ENCODE results near the gene VSIG10.

Gene VSIG10

GRCh38 chr12:118126119-118126757, 22.4 kb upstream of the VSIG10 start:
- no peaks in the 10 kb centered on the region for H3K9me3 Mint-ChIP-seq
- no peak overlapping the region for H3K27ac Mint-ChIP-seq

DNA sequence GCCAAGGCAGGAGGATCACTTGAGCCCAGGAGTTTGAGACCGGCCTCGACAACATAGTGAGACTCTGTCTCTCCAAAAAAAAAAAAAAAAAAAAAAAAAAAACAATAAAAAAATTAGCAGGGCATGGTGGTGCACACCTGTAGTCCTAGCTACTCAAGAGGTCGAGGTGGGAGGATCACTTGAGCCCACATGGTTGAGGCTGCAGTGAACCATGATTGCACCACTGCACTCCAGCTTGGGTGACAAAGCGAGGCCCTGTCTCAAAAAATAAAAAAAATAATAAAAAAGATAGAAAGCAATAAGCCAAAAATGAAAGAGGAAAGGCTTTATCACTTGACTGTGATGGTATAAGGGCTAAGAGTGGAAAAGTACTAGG, 21.9 kb upstream of the VSIG10 start:
- peaks cover 3% of the 10 kb centered on the region for H3K4me1 Mint-ChIP-seq

More at GRCh38 chr12:118126119-118126757, 22.4 kb upstream of the VSIG10 start:
- CTCF ChIA-PET, result interaction anchor here (1.2 kb wide), 1 partner anchor 10 kb away, joined by 3 read pairs; the partner anchor contains the start of gene PEBP1
- H3K27me3 Mint-ChIP-seq, result no peaks in the 10 kb centered on the region
- no peak for DNase-seq
- H3K4me3 Mint-ChIP-seq, result no peak overlapping the region
- no peaks in the 10 kb centered on the region for H3K4me1 Mint-ChIP-seq
- H3K36me3 Mint-ChIP-seq, result no peaks in the 10 kb centered on the region

GRCh38 chr12:118124333-118124874, 20.6 kb upstream of the VSIG10 start:
- no peak overlapping the region for H3K4me3 Mint-ChIP-seq
- H3K27ac Mint-ChIP-seq, result no peak overlapping the region
- peaks cover 8% of the 10 kb centered on the region for H3K4me1 Mint-ChIP-seq
- no peaks in the 10 kb centered on the region for H3K9me3 Mint-ChIP-seq
- DNase-seq, result no peak
- H3K27me3 Mint-ChIP-seq, result no peaks in the 10 kb centered on the region
- CTCF ChIA-PET, result interaction anchor here (1.2 kb wide), 1 partner anchor 252 kb away, joined by 8 read pairs; the partner anchor contains the start of gene SUDS3
- H3K36me3 Mint-ChIP-seq, result no peaks in the 10 kb centered on the region

More for the DNA sequence above, 21.9 kb upstream of the VSIG10 start:
- no peak overlapping the region for H3K27ac Mint-ChIP-seq
- no peak for DNase-seq
- no peaks in the 10 kb centered on the region for H3K9me3 Mint-ChIP-seq
- CTCF ChIA-PET, result interaction anchor here (1.2 kb wide), 1 partner anchor 10 kb away, joined by 3 read pairs; the partner anchor contains the start of gene PEBP1
- H3K4me3 Mint-ChIP-seq, result no peak overlapping the region
- no peaks in the 10 kb centered on the region for H3K36me3 Mint-ChIP-seq
- no peaks in the 10 kb centered on the region for H3K27me3 Mint-ChIP-seq

DNA sequence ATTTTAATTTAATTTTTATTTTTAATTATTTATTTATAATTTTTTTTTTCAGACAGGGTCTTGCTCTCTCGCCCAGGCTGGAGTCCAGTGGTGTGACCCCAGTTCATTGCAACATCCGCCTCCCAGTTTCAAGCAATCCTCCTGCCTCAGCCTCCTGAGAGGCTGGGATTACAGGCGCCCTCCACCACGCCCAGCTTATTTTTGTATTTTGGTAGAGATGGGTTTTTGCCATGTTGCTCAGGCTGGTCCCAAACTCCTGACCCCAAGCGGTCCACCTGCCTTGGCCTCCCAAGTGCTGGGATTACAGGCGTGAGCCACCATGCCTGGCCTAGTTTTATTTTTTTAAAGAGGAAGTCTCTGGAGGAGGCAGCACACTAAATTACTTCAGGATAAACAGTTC, 18.5 kb upstream of the VSIG10 start:
- peaks cover 8% of the 10 kb centered on the region for H3K4me1 Mint-ChIP-seq
- H3K9me3 Mint-ChIP-seq, result no peaks in the 10 kb centered on the region
- CTCF ChIA-PET, result interaction anchor here (1.9 to 3.4 kb wide), 3 partner anchors 14 to 255 kb away, joined by 4 to 47 read pairs (median 5); partner anchors contain the start of genes PEBP1 and SUDS3
- H3K4me3 Mint-ChIP-seq, result no peak overlapping the region
- H3K27me3 Mint-ChIP-seq, result no peaks in the 10 kb centered on the region
- no peak for DNase-seq
- no peak overlapping the region for H3K27ac Mint-ChIP-seq
- no peaks in the 10 kb centered on the region for H3K36me3 Mint-ChIP-seq

DNA sequence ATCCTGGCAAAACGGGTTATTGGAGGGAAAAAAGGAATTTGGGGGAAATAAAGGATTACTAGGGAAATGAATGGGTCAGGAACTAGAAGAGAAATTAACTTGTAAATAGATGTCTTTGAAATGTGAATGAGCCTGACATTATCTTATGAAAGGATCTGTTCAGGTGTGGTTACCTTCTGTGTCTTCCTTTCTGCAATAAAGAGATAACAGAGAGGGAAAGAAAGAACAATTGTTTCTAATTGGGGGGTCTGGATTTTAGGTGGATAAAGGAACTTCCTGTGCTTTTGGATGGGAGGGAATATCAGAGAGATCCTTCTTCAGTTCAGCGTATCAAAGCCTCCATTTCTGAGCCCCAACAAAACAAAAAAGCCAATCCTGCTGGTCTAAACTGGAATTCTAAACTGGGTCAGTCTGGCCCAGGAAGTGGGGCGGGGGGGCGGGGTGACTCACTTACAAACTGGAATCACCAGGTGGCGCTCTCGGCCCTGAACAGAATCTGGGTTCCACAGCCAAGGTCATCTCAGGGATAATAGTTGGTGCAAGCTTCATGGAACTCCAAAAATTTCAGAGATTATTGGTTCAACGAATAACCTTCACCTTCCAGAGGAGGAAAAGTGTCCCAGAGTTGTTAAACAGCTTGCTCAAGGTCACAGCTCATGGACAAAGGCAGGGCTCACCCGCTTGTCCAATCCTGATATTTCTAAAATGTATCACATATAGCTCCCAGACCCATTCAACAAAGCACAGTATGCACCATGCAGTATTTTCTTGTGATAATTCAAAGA, 17.0 kb upstream of the VSIG10 start:
- Mint-ChIP-seq H3K4me3 (no peak overlapping the region), H3K4me1 (peaks cover 8% of the 10 kb centered on the region), H3K36me3 (no peaks in the 10 kb centered on the region)

GRCh38 chr12:118119449-118119879, 15.7 kb upstream of the VSIG10 start:
- DNase-seq, result no peak
- Mint-ChIP-seq H3K4me3 (no peak overlapping the region), H3K9me3 (no peaks in the 10 kb centered on the region), H3K27ac (no peak overlapping the region), H3K4me1 (peaks cover 8% of the 10 kb centered on the region), H3K36me3 (no peaks in the 10 kb centered on the region), H3K27me3 (no peaks in the 10 kb centered on the region)
- CTCF ChIA-PET, result interaction anchor here (1.0 to 3.4 kb wide), 2 partner anchors 257 to 918 kb away, joined by 3 to 47 read pairs; partner anchors contain the start of gene SUDS3

More for the DNA sequence above, 17.0 kb upstream of the VSIG10 start:
- Mint-ChIP-seq H3K27ac (no peak overlapping the region), H3K9me3 (no peaks in the 10 kb centered on the region), H3K27me3 (no peaks in the 10 kb centered on the region)
- CTCF ChIA-PET, result interaction anchor here (0.7 to 3.4 kb wide), 10 partner anchors 11 to 284 kb away, joined by 3 to 47 read pairs (median 4); partner anchors contain the start of genes PEBP1 and SUDS3
- DNase-seq, result peak; percentile 75

DNA sequence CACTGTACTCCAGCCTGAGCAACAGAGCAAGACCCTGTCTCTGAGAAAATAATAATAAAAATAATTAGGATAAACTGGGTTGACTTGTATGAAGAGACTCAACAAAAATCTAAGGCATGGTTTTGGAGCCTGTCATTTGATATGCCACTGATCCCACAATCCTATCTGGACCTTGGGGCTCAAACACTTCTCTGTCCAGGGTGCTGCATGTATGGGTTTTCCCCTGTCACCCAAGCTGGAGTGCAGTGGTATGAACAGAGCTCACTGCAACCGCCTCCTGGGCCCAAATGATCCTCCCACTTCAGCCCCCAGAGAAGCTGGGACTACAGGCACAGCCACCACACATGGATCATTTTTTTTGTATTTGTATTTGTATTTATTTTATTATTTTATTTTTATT, 5.3 kb upstream of the VSIG10 start:
- Mint-ChIP-seq H3K9me3 (no peaks in the 10 kb centered on the region), H3K4me1 (peaks cover 4% of the 10 kb centered on the region), H3K36me3 (no peaks in the 10 kb centered on the region), H3K4me3 (no peak overlapping the region), H3K27ac (no peak overlapping the region), H3K27me3 (peaks cover 17% of the 10 kb centered on the region)
- CTCF ChIA-PET, result no interaction called here
- DNase-seq, result no peak

GRCh38 chr12:118107694-118108093, 3.9 kb upstream of the VSIG10 start:
- CTCF ChIA-PET, result no interaction called here
- no peaks in the 10 kb centered on the region for H3K36me3 Mint-ChIP-seq

GRCh38 chr12:118107011-118107410, 3.2 kb upstream of the VSIG10 start:
- no peak overlapping the region for H3K27ac Mint-ChIP-seq
- peaks cover 9% of the 10 kb centered on the region for H3K4me1 Mint-ChIP-seq
- no peaks in the 10 kb centered on the region for H3K9me3 Mint-ChIP-seq
- H3K4me3 Mint-ChIP-seq, result no peak overlapping the region
- peaks cover 34% of the 10 kb centered on the region for H3K27me3 Mint-ChIP-seq
- no peak for DNase-seq
- H3K36me3 Mint-ChIP-seq, result no peaks in the 10 kb centered on the region
- CTCF ChIA-PET, result no interaction called here

More at GRCh38 chr12:118107694-118108093, 3.9 kb upstream of the VSIG10 start:
- Mint-ChIP-seq H3K4me1 (peaks cover 9% of the 10 kb centered on the region), H3K27ac (no peak overlapping the region), H3K9me3 (no peaks in the 10 kb centered on the region), H3K4me3 (no peak overlapping the region), H3K27me3 (peaks cover 27% of the 10 kb centered on the region)
- DNase-seq, result no peak

DNA sequence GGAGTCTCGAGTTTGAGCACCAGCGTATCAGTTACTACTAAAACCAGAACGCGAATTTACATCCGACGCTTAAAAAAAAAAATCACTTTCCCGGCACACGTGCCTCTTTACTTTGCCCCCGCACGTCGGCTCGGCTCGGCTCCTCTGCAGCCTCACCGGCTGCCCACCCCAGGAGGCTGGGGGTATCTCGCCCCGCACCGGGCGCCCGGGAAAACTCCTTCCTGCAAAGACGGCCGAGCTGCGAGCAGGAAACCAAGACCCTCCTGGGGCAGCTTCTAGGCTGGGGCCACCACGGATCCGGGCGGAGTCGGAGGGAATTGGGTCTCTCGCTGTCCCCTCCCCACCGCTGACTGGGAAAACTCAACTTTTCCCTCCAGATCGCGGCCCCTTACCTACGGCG, 610 bp downstream of the VSIG10 start:
- CTCF ChIA-PET, result no interaction called here
- peaks cover 60% of the 10 kb centered on the region for H3K27me3 Mint-ChIP-seq
- peak; percentile 22 for DNase-seq
- H3K9me3 Mint-ChIP-seq, result no peaks in the 10 kb centered on the region
- H3K27ac Mint-ChIP-seq, result no peak overlapping the region
- H3K36me3 Mint-ChIP-seq, result no peaks in the 10 kb centered on the region
- peak overlapping the region; percentile 79 for H3K4me3 Mint-ChIP-seq
- peaks cover 9% of the 10 kb centered on the region for H3K4me1 Mint-ChIP-seq

DNA sequence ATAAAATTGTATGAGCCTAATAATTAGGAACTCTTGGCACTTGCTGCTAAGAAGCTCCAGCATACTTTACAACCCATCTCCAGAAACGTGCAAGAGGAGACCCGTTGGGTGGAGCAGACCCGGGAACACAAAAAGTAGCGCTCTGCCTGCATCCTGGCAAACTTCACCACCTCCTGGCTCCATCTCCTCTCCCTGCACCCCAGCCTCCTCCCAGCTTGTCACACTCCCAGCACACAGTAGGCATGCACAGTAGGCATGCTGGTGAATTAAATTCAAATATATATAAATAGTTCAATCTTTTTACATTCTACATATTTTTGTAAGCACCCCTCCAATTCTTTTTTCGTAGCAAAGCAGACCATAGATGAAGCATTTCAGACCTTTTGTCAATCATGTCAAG, 1.2 kb downstream of the VSIG10 start:
- Mint-ChIP-seq H3K27me3 (peaks cover 62% of the 10 kb centered on the region), H3K27ac (no peak overlapping the region)
- no peak for DNase-seq

DNA sequence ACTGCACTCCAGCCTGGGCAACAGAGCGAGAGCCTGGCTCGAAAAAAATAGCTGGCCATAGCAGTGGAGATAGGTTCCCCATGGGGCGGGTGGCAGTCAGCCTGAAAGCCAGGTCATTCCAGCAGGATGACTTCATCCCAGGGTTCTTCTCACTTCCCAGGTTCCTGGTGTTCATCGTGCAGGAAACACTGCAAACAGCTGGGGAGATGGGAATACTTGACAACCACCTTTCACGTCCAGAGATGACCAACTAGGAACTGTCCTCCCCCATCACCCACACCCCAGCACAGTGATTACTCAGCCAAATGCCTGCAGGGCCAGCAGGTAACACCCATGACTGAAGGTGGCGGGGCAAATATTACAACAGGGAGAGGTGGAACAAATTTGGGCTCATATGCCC, 1.7 kb downstream of the VSIG10 start:
- CTCF ChIA-PET, result interaction anchor here (1.4 kb wide), 1 partner anchor 39 kb away, joined by 3 read pairs; no protein-coding TSS in a partner anchor
- Mint-ChIP-seq H3K27me3 (peaks cover 62% of the 10 kb centered on the region), H3K4me1 (peaks cover 9% of the 10 kb centered on the region), H3K9me3 (no peaks in the 10 kb centered on the region), H3K36me3 (no peaks in the 10 kb centered on the region), H3K27ac (no peak overlapping the region), H3K4me3 (no peak overlapping the region)
- no peak for DNase-seq

More for the DNA sequence above, 1.2 kb downstream of the VSIG10 start:
- CTCF ChIA-PET, result interaction anchor here (1.4 kb wide), 1 partner anchor 39 kb away, joined by 3 read pairs; no protein-coding TSS in a partner anchor
- no peaks in the 10 kb centered on the region for H3K9me3 Mint-ChIP-seq
- H3K4me1 Mint-ChIP-seq, result peaks cover 9% of the 10 kb centered on the region
- H3K36me3 Mint-ChIP-seq, result no peaks in the 10 kb centered on the region
- H3K4me3 Mint-ChIP-seq, result peak overlapping the region; percentile 79

DNA sequence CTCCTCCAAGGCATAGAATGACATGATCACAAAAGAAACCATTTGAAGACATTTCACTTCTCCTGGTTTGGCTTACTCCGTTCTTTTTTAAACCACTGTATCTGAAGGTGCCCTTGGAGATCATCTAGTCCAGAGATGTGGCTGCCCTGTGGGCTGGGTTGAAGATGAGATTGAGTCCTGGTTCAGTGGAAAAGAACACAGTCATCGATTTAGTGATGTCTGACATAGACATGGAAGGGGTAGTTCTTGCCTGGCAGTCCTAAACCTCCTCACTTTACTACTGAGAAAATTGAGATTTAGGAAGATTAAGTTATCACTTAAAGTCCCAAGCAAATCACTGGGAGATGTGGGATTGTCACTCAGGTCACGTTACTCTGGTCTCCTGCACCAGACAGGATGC, 2.8 kb downstream of the VSIG10 start:
- DNase-seq, result no peak
- H3K27ac Mint-ChIP-seq, result no peak overlapping the region
- H3K4me1 Mint-ChIP-seq, result peaks cover 9% of the 10 kb centered on the region
- CTCF ChIA-PET, result interaction anchor here (0.6 kb wide), 1 partner anchor 27 kb away, joined by 4 read pairs; no protein-coding TSS in a partner anchor
- H3K4me3 Mint-ChIP-seq, result no peak overlapping the region
- no peaks in the 10 kb centered on the region for H3K36me3 Mint-ChIP-seq
- peaks cover 58% of the 10 kb centered on the region for H3K27me3 Mint-ChIP-seq
- H3K9me3 Mint-ChIP-seq, result no peaks in the 10 kb centered on the region
